Measurements from ENCODE around the gene ARHGAP15.

- TF ChIP-seq, protein P1, sequence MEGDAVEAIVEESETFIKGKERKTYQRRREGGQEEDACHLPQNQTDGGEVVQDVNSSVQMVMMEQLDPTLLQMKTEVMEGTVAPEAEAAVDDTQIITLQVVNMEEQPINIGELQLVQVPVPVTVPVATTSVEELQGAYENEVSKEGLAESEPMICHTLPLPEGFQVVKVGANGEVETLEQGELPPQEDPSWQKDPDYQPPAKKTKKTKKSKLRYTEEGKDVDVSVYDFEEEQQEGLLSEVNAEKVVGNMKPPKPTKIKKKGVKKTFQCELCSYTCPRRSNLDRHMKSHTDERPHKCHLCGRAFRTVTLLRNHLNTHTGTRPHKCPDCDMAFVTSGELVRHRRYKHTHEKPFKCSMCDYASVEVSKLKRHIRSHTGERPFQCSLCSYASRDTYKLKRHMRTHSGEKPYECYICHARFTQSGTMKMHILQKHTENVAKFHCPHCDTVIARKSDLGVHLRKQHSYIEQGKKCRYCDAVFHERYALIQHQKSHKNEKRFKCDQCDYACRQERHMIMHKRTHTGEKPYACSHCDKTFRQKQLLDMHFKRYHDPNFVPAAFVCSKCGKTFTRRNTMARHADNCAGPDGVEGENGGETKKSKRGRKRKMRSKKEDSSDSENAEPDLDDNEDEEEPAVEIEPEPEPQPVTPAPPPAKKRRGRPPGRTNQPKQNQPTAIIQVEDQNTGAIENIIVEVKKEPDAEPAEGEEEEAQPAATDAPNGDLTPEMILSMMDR (IDR thresholded peaks at IDR 0.05; ENCODE audit: insufficient read depth, low read length): no peak
- no peak for TF ChIP-seq POLR2AphosphoS5 (IDR thresholded peaks at IDR 0.05; ENCODE audit: low read depth)
Measured at GRCh38 chr2:143776526-143777297, 647.5 kb downstream of the ARHGAP15 start.

Data from HL-60 (cell line).